H9 (cell line): Measurements from ENCODE around the gene TMEM63C. TPM values are rescaled to one million over a fixed set of nuclear protein-coding genes. Genes with fewer than 3 reads are reported as not detected.

Source experiments
- DNase-seq: peaks from one replicate; pipeline ENCODE4 v3.0.0-alpha.2; 2017
- H2AFZ ChIP-seq: one replicate; pipeline ENCODE4 v1.6.1; 2013; ENCODE audit warnings: mild to moderate bottlenecking, low read length, control low read depth, moderate library complexity
- H2AK5ac ChIP-seq: 2 replicates; pipeline ENCODE4 v1.6.1; 2013; ENCODE audit warnings: low read length, control low read depth, mixed read lengths; ENCODE audit not compliant: insufficient read length
- H2BK120ac ChIP-seq: one replicate; pipeline ENCODE4 v1.6.1; 2013; ENCODE audit warnings: low read depth, mild to moderate bottlenecking, low read length, control low read depth, inconsistent platforms; ENCODE audit not compliant: poor library complexity, severe bottlenecking
- H2BK12ac ChIP-seq: 2 replicates; pipeline ENCODE4 v1.6.1; 2013; ENCODE audit warnings: low read length, control low read depth, mixed read lengths, low read depth; ENCODE audit not compliant: insufficient read length
- H2BK15ac ChIP-seq: 2 replicates; pipeline ENCODE4 v1.6.1; 2013; ENCODE audit warnings: low read depth, low read length, control low read depth
- H2BK20ac ChIP-seq: one replicate; pipeline ENCODE4 v1.6.1; 2013; ENCODE audit warnings: low read depth, mild to moderate bottlenecking, low read length, control low read depth, inconsistent platforms; ENCODE audit not compliant: poor library complexity, severe bottlenecking
- H2BK5ac ChIP-seq: 2 replicates; pipeline ENCODE4 v1.6.1; 2013; ENCODE audit warnings: low read length, control low read depth, mixed read lengths; ENCODE audit not compliant: insufficient read length
- H3K14ac ChIP-seq: 2 replicates; pipeline ENCODE4 v1.6.1; 2013; ENCODE audit warnings: low read length, control low read depth; ENCODE audit not compliant: insufficient read depth
- H3K18ac ChIP-seq: 2 replicates; pipeline ENCODE4 v1.6.1; 2013; ENCODE audit warnings: low read depth, mild to moderate bottlenecking, mixed read lengths, low read length, control low read depth; ENCODE audit not compliant: insufficient read length
- H3K23ac ChIP-seq: 2 replicates; pipeline ENCODE4 v1.6.1; 2013; ENCODE audit warnings: low read length, control low read depth, mixed read lengths, low read depth; ENCODE audit not compliant: insufficient read length
- H3K23me2 ChIP-seq: 2 replicates; pipeline ENCODE4 v1.6.1; 2013; ENCODE audit warnings: low read depth, mild to moderate bottlenecking, mixed read lengths, low read length, control low read depth; ENCODE audit not compliant: insufficient read length, poor library complexity, severe bottlenecking
- H3K27ac ChIP-seq: 2 replicates; pipeline ENCODE4 v1.5.1; 2013; ENCODE audit warnings: low read length, control low read depth, mixed read lengths, low read depth; ENCODE audit not compliant: insufficient read length
- H3K27me3 ChIP-seq: 2 replicates; pipeline ENCODE4 v1.6.1; 2013; ENCODE audit warnings: low read length, control low read depth, inconsistent platforms; ENCODE audit not compliant: insufficient read depth
- H3K4ac ChIP-seq: 2 replicates; pipeline ENCODE4 v1.6.1; 2013; ENCODE audit warnings: low read depth, mild to moderate bottlenecking, control low read depth, inconsistent platforms, low read length, moderate library complexity
- H3K4me1 ChIP-seq: 2 replicates; pipeline ENCODE4 v1.6.1; 2013; ENCODE audit warnings: low read length, control low read depth, inconsistent platforms; ENCODE audit not compliant: insufficient read depth
- H3K4me2 ChIP-seq: 2 replicates; pipeline ENCODE4 v1.6.1; 2013; ENCODE audit warnings: low read length, control low read depth, mixed read lengths; ENCODE audit not compliant: insufficient read length, insufficient read depth
- H3K56ac ChIP-seq: 2 replicates; pipeline ENCODE4 v1.6.1; 2013; ENCODE audit warnings: low read depth, mild to moderate bottlenecking, mixed read lengths, low read length, control low read depth; ENCODE audit not compliant: insufficient read length
- H3K79me1 ChIP-seq: 2 replicates; pipeline ENCODE4 v1.6.1; 2013; ENCODE audit warnings: low read depth, mild to moderate bottlenecking, moderate library complexity, low read length, control low read depth, inconsistent platforms; ENCODE audit not compliant: insufficient read depth, poor library complexity, severe bottlenecking
- H3K79me2 ChIP-seq: 2 replicates; pipeline ENCODE4 v1.6.1; 2013; ENCODE audit warnings: low read length, control low read depth, inconsistent platforms; ENCODE audit not compliant: insufficient read depth
- H3K9ac ChIP-seq: 2 replicates; pipeline ENCODE4 v1.6.1; 2013; ENCODE audit warnings: low read length, control low read depth, mixed read lengths; ENCODE audit not compliant: insufficient read length; ENCODE audit errors: extremely low read depth
- H3K9me3 ChIP-seq: one replicate; pipeline ENCODE4 v1.6.1; 2013; ENCODE audit warnings: low read depth, low read length, inconsistent platforms; ENCODE audit not compliant: control insufficient read depth
- H3T11ph ChIP-seq: one replicate; pipeline ENCODE4 v1.6.1; 2013; ENCODE audit warnings: mild to moderate bottlenecking, low read length, control low read depth, inconsistent platforms
- H4K20me1 ChIP-seq: one replicate; pipeline ENCODE4 v1.6.1; 2013; ENCODE audit not compliant: control insufficient read depth, insufficient read length, insufficient read depth
- H4K5ac ChIP-seq: 2 replicates; pipeline ENCODE4 v1.6.1; 2013; ENCODE audit warnings: low read depth, mild to moderate bottlenecking, mixed read lengths, low read length, control low read depth; ENCODE audit not compliant: insufficient read length
- H4K8ac ChIP-seq: replicated peaks from 2 replicates; pipeline ENCODE4 v1.6.1; 2013; ENCODE audit warnings: low read length, control low read depth, mixed read lengths, low read depth; ENCODE audit not compliant: insufficient read length
- H4K91ac ChIP-seq: 2 replicates; pipeline ENCODE4 v1.6.1; 2013; ENCODE audit warnings: low read depth, mild to moderate bottlenecking, moderate library complexity, mixed read lengths, low read length, control low read depth; ENCODE audit not compliant: insufficient read length
- H3K27ac Mint-ChIP-seq, 3 experiments: 2 replicates in 2 of 3; 3 replicates in 1 of 3; pipeline ENCODE4 v1.8.0; 2020 to 2021; ENCODE audit warnings: mixed read lengths in 3 of 3, mild to moderate bottlenecking in 1 of 3, moderate library complexity in 1 of 3
- H3K27me3 Mint-ChIP-seq: 2 replicates; pipeline ENCODE4 v1.8.0; 2021; ENCODE audit warnings: low read depth, mild to moderate bottlenecking, moderate library complexity, mixed read lengths
- H3K36me3 Mint-ChIP-seq, 3 experiments: 2 replicates in 2 of 3; 3 replicates in 1 of 3; pipeline ENCODE4 v1.8.0; 2020 to 2021; ENCODE audit warnings: low read depth in 3 of 3, mixed read lengths in 3 of 3; ENCODE audit not compliant: insufficient read depth in 1 of 3
- H3K4me1 Mint-ChIP-seq, 2 experiments: 2 replicates each; pipeline ENCODE4 v1.8.0; 2020; ENCODE audit warnings: mixed read lengths in 2 of 2
- H3K4me3 Mint-ChIP-seq, 2 experiments: 2 replicates in 1 of 2; 3 replicates in 1 of 2; pipeline ENCODE4 v1.8.0; 2020 to 2021; ENCODE audit warnings: mild to moderate bottlenecking in 2 of 2, mixed read lengths in 2 of 2, moderate library complexity in 1 of 2
- H3K9me3 Mint-ChIP-seq, 2 experiments: 2 replicates in 1 of 2; 3 replicates in 1 of 2; pipeline ENCODE4 v1.8.0; 2020; ENCODE audit warnings: mild to moderate bottlenecking in 2 of 2, mixed read lengths in 2 of 2, moderate library complexity in 1 of 2
- WGBS: extraction: QIAGEN DNeasy Blood & Tissue Kit; methylation state at CpG from one replicate; pipeline ENCODE4 v1.1.7; 2013; ENCODE audit warnings: missing lambda C conversion rate, low lambda C conversion rate, mixed read lengths; ENCODE audit not compliant: insufficient read length; ENCODE audit errors: extremely low coverage; 5-methylcytosine and 5-hydroxymethylcytosine counted together
- total RNA-seq: library from RNA; stranded (reverse); gene quantifications from 2 replicates; pipeline ENCODE4 v1.2.1, GENCODE V29; 2021
- TF ChIP-seq, protein P1 (sequence below): fragments of 200-600 bp; sonication (generic); conservative IDR thresholded peaks from 3 replicates; pipeline ENCODE4 v1.8.0; 2021; ENCODE audit warnings: antibody characterized with exemption, mild to moderate bottlenecking

The TMEM63C gene
- total RNA-seq, 1 experiment from 2014 or later: 2.2 TPM

DNA sequence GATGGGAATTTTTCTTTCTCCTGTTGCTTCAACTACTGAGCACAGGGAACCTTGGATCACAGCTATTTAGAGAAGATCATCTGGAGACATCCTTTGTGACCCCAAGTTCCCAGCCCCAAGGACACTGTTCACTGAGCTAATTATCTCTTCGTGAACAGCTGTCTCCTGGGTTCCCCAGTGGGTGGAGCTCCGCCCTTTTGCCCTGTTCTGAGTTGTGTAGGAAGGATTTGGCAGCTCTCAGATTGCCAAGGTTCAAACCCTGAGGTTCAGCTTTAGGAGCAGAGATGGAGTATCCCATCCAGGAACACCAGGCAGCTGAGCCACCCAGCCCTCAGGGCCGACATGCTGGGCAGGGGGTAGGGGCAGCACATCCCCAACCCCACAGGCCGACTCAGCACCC lies 57.4 kb downstream of the TMEM63C start:
- H3K14ac ChIP-seq: no peak overlapping the region
- H4K20me1 ChIP-seq: no peaks in the 10 kb centered on the region
- H2BK12ac ChIP-seq: no peak overlapping the region
- no peak overlapping the region for H3K18ac ChIP-seq
- Mint-ChIP-seq H3K27ac (no peak overlapping the region; a peak in 1 of 7 replicates), H3K4me1 (peaks cover 2 to 5% of the 10 kb centered on the region in 2 experiments; a peak in 2 of 4 replicates), H3K4me3 (no peak overlapping the region), H3K36me3 (no peaks in the 10 kb centered on the region; a peak in 1 of 7 replicates), H3K27me3 (no peaks in the 10 kb centered on the region; the same call in none of the 2 replicates), H3K9me3 (no peaks in the 10 kb centered on the region)
- TF ChIP-seq, protein P1, sequence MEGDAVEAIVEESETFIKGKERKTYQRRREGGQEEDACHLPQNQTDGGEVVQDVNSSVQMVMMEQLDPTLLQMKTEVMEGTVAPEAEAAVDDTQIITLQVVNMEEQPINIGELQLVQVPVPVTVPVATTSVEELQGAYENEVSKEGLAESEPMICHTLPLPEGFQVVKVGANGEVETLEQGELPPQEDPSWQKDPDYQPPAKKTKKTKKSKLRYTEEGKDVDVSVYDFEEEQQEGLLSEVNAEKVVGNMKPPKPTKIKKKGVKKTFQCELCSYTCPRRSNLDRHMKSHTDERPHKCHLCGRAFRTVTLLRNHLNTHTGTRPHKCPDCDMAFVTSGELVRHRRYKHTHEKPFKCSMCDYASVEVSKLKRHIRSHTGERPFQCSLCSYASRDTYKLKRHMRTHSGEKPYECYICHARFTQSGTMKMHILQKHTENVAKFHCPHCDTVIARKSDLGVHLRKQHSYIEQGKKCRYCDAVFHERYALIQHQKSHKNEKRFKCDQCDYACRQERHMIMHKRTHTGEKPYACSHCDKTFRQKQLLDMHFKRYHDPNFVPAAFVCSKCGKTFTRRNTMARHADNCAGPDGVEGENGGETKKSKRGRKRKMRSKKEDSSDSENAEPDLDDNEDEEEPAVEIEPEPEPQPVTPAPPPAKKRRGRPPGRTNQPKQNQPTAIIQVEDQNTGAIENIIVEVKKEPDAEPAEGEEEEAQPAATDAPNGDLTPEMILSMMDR: no peak
- no peaks in the 10 kb centered on the region for H3K79me2 ChIP-seq
- no peak for DNase-seq
- no peak overlapping the region for H3K4me2 ChIP-seq
- no peak overlapping the region for H2BK120ac ChIP-seq
- no peak overlapping the region for H3K23ac ChIP-seq
- H2BK15ac ChIP-seq: no peak overlapping the region
- no CpG with 5 or more reads among the region's 4 CpGs for WGBS
- no peak overlapping the region for H4K8ac ChIP-seq
- H3K9me3 ChIP-seq: no peaks in the 10 kb centered on the region
- H4K91ac ChIP-seq: no peak overlapping the region
- H2AFZ ChIP-seq: no peak overlapping the region
- no peaks in the 10 kb centered on the region for H3K27me3 ChIP-seq
- no peak overlapping the region for H3K27ac ChIP-seq
- H2BK20ac ChIP-seq: no peak overlapping the region
- H2BK5ac ChIP-seq: no peak overlapping the region
- no peaks in the 10 kb centered on the region for H3K23me2 ChIP-seq
- no peaks in the 10 kb centered on the region for H3K4me1 ChIP-seq
- H4K5ac ChIP-seq: no peak overlapping the region
- H3K9ac ChIP-seq: no peak overlapping the region
- H3K56ac ChIP-seq: no peak overlapping the region
- H3K4ac ChIP-seq: no peak overlapping the region
- no peaks in the 10 kb centered on the region for H3K79me1 ChIP-seq
- no peak overlapping the region for H3T11ph ChIP-seq
- H2AK5ac ChIP-seq: no peak overlapping the region
